ENCODE measurements around the gene LDLRAD3.

LDLRAD3 gene

DNA sequence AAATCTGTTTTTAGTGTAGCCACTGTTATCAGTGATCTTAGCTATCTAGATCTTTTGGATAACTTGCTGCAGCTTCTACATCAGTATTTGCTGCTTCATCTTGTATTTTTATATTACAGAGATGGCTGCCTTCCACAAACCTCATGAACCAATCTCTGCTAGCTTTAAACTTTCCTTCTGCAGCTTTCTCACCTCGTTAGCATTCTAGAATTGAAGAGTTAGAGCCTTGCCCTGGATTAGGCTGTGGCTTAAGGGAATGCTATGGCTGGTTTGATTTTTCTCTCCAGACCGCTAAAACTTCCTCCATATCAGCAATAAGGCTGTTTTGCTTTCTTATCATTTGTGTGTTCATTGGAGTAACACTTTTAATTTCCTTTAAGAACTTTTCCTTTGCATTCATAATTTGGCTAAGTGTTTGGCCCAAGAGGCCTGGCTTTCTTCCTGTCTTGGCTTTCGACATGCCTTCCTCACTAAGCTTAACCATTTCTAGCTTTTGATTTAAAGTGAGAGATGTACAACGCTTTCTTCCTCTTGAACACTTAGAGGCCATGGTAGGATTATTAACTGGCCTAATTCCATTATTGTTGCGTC lies 51.9 kb downstream of the LDLRAD3 start:
- no peak overlapping the region for H3K4me3 ChIP-seq (ENCODE audit: low read length)
- DNase-seq (ENCODE audit: low read depth), result no peak
- TF ChIP-seq, protein P1, sequence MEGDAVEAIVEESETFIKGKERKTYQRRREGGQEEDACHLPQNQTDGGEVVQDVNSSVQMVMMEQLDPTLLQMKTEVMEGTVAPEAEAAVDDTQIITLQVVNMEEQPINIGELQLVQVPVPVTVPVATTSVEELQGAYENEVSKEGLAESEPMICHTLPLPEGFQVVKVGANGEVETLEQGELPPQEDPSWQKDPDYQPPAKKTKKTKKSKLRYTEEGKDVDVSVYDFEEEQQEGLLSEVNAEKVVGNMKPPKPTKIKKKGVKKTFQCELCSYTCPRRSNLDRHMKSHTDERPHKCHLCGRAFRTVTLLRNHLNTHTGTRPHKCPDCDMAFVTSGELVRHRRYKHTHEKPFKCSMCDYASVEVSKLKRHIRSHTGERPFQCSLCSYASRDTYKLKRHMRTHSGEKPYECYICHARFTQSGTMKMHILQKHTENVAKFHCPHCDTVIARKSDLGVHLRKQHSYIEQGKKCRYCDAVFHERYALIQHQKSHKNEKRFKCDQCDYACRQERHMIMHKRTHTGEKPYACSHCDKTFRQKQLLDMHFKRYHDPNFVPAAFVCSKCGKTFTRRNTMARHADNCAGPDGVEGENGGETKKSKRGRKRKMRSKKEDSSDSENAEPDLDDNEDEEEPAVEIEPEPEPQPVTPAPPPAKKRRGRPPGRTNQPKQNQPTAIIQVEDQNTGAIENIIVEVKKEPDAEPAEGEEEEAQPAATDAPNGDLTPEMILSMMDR (IDR thresholded peaks at IDR 0.05; ENCODE audit: insufficient read depth, low read depth, low read length, missing control alignments), result no peak

DNA sequence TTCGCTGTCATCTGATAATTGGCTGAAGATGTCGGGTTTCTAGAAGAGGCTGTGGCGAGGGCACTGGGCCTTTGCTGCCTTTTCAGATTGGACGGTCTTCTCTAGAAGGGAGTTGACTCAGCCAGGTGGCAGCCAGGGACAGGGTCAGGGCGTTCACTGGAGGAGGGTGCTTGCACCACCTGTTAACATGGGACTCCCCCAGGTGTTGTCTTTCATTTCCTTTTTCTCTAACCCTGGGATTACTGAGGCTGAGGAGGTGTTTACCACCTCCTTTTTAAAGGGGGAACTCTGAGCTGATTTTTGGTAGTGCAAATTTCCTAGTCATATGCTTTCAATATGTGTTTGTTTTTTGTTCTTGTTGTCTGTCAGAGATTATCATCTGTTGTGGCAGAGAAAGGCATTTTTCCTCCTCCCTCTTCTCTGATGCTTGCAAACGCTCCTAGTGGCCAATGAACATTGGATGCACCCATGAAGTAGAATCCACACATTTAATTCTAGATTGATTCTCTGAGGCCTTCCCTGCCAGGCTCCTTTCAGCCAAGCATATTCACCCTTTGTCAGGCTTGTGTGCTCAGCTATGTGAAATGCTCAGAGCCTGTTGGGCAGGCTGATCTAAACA lies 54.1 kb downstream of the LDLRAD3 start:
- TF ChIP-seq, protein P1 (IDR thresholded peaks at IDR 0.05; ENCODE audit: insufficient read depth, low read depth, low read length, missing control alignments), result no peak
- H3K4me3 ChIP-seq (ENCODE audit: low read length), result no peak overlapping the region
- DNase-seq (ENCODE audit: low read depth), result no peak

DNA sequence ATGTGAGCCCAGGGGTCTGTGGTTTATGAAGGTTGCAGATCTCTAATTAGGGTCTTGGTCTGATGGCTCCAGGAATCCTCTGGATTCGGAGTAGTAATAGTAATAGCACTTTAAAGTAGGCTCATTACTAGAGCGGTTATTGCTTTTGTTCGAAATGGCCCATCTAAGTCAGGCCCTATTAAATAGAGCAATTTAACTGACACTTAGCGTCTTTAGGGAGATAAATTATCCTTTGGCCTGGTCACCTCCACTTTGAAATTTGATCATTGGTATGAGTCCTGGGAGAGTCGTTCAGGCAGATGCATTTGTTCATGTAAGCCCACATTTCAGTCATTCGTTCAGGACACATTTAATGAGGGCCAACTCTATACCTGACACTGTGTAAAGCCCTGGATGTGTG lies 54.8 kb downstream of the LDLRAD3 start:
- no peak for DNase-seq (ENCODE audit: low read depth)
- no peak overlapping the region for H3K4me3 ChIP-seq (ENCODE audit: low read length)
- TF ChIP-seq, protein P1 (IDR thresholded peaks at IDR 0.05; ENCODE audit: insufficient read depth, low read depth, low read length, missing control alignments), result no peak

DNA sequence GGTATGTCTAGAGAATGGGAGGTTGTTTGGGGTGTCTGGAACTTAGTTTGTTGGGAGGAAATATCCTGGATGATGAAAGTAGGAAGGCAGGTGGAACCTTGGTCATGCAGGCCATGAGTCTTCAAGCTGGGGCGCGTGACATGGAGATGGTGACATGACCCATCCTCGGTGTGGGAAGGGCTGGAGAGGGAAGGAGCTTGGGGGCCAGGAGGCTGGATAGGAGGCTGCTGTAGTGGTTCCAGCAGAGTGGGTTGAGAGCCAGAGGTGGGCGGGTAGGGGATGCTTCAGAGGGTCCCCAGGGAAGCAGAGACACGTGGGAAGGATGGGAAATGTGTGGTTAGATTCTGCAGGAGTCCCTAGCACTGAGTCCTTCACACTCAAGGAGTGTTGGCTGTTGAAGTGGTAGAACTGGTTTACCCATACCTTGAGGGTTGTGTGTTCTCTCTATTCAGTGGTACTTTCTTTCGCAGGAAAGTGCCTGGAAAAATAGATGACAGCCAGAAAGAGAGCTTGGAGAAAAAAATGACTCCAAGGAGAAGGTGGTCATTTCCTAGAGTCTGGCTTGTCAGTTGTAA lies 56.8 kb downstream of the LDLRAD3 start:
- H3K4me3 ChIP-seq (ENCODE audit: low read length), result no peak overlapping the region
- TF ChIP-seq, protein P1 (IDR thresholded peaks at IDR 0.05; ENCODE audit: insufficient read depth, low read depth, low read length, missing control alignments), result no peak
- DNase-seq (ENCODE audit: low read depth), result peak; percentile 80

DNA sequence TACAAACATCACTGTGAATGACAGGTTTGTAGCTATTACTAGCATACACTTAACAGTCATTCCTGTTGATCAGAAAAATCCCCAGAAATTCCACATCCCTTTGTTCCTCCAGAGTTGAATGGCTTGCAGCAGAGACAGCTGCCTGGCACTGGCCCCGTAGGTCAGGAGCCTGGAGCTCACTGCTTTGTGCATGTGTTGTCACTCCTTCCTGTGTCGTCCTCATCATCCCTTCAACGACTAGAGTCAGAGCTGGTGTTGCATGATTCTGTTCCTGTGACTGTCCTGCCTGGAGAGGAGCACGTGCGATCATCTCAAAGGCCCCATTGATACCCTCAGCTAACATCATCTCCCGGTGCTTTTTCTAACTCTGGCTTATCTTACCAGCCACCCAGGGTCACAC lies 58.3 kb downstream of the LDLRAD3 start:
- no peak for DNase-seq (ENCODE audit: low read depth)
- no peak overlapping the region for H3K4me3 ChIP-seq (ENCODE audit: low read length)
- TF ChIP-seq, protein P1 (IDR thresholded peaks at IDR 0.05; ENCODE audit: insufficient read depth, low read depth, low read length, missing control alignments), result no peak

DNA sequence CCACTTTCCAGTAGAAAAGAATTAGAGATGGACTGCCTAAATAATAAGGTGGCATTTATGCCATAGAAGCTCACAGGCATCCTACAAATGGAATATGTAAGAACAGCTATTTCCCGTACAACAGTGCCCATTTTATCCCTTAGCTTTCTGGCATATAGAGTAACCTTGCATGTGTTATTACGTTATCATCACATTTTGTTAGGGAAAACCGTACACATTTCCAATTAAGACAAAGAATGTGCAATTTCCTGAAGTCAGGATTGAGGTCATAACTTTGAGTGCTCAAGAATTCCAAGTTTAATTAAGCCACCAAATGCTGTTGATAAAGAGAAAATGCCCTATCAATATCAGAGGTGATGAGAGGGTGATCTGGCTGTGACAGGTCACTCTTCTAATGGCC lies 58.9 kb downstream of the LDLRAD3 start:
- DNase-seq (ENCODE audit: low read depth), result no peak
- no peak overlapping the region for H3K4me3 ChIP-seq (ENCODE audit: low read length)
- TF ChIP-seq, protein P1 (IDR thresholded peaks at IDR 0.05; ENCODE audit: insufficient read depth, low read depth, low read length, missing control alignments), result no peak
